ENCODE measurements around the gene GLIS2. TPM values are rescaled to one million over a fixed set of nuclear protein-coding genes. Genes with fewer than 3 reads are reported as not detected.

Gene GLIS2
- 3.3 and 6.6 TPM in 2 replicates for total RNA-seq (ENCODE audit: low replicate concordance)

DNA sequence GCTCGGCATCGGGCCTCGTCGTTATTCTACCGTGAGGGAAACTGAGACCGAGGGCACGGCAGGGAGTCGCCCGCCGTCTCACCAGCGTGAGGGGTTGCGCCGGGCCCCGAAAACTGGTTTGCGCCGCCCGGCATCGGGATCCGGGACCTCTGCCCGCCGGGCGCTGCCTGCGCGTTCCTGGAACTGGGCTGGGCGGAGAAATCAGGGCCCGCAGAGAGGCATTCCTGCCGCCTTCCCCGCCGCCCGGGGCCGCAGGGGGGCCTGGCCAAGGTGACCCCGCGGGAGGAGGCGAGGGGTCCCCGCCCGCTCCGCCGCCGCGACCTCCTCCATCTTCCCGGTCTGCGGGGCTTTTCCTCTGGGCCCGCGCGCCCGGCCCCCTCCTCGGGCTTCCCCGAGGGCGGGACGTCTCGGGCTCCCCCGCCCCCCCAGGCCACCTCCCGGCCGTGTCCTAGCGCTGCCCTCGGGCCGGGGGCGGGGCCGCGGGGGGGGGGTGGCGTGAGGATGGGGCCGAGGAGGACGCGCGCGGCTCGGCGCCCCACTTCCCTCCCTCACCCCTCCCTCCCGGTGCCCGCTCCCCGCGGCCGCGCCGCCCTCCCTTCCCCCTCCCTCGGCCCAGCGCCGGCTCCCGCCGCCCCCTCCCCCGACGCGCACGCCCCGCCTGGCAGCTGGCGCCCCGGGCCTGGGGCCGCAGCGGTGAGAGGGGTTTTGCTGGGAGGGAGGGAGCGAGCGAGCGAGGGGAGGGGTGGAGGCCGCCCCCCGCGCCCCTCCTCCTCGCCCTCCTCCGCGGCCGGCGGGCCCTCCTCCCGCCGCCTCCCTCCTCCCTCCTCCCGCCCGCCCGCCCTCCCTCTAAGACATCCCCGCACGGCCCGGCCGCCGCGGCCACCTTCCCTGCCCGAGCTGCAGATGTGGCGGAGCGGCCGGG is at the start of gene GLIS2:
TSS of gene GLIS2 (plus strand) at position 882 of the 922 bp plus-strand sequence. CDS start 16,214 bp downstream, outside the sequence.
- H3K4me3 ChIP-seq (ENCODE audit: low read depth, low read length) = peak within 1 kb of the TSS; percentile 86
- peak; percentile 77 for DNase-seq (ENCODE audit: low read depth)
- TF ChIP-seq, protein P1, sequence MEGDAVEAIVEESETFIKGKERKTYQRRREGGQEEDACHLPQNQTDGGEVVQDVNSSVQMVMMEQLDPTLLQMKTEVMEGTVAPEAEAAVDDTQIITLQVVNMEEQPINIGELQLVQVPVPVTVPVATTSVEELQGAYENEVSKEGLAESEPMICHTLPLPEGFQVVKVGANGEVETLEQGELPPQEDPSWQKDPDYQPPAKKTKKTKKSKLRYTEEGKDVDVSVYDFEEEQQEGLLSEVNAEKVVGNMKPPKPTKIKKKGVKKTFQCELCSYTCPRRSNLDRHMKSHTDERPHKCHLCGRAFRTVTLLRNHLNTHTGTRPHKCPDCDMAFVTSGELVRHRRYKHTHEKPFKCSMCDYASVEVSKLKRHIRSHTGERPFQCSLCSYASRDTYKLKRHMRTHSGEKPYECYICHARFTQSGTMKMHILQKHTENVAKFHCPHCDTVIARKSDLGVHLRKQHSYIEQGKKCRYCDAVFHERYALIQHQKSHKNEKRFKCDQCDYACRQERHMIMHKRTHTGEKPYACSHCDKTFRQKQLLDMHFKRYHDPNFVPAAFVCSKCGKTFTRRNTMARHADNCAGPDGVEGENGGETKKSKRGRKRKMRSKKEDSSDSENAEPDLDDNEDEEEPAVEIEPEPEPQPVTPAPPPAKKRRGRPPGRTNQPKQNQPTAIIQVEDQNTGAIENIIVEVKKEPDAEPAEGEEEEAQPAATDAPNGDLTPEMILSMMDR (IDR thresholded peaks at IDR 0.05; ENCODE audit: insufficient read depth, low read length) = no peak

DNA sequence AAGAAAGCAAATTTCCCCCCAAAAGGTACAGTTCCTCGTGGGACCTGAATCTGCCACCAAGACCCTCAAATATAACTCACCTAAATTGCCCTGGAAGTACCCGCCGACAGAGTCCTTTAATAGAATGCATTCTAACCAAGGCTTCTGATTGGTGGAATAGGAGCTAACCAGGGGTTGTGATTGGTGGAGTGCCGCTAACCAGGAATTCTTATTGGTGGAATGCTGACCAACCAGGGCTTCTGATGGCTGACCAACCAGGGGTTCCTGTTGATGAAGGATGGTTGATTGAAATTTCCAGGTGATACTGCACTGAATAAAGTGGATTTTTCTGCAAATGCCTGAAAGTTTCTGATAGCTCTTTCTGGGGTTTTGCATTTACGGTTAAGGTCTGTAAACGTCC is 49.5 kb upstream of the GLIS2 start:
- TF ChIP-seq, protein P1 (IDR thresholded peaks at IDR 0.05; ENCODE audit: insufficient read depth, low read length) = no peak
- no peak for DNase-seq (ENCODE audit: low read depth)
- H3K4me3 ChIP-seq (ENCODE audit: low read depth, low read length) = no peak overlapping the region

DNA sequence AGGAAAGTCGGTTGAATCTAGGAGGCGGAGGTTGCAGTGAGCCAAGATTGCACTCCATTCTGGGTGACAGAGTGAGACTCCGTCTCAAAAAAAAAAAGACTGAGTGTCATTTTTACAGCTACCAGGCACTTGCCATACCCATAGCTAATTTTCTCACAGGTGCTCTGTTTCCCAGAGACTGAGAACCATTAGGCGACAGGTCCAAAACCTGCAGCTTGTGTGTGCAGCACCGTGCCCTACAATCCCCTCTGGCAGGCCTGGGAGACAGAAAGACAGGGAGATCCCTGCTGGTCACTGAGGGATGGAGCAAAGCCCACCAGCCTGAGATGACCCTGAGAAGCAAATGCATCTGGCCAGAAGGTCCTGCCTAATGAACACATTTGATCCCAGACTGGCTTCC is 45.8 kb upstream of the GLIS2 start:
- H3K4me3 ChIP-seq (ENCODE audit: low read depth, low read length) = no peak overlapping the region
- TF ChIP-seq, protein P1 (IDR thresholded peaks at IDR 0.05; ENCODE audit: insufficient read depth, low read length) = no peak
- no peak for DNase-seq (ENCODE audit: low read depth)

DNA sequence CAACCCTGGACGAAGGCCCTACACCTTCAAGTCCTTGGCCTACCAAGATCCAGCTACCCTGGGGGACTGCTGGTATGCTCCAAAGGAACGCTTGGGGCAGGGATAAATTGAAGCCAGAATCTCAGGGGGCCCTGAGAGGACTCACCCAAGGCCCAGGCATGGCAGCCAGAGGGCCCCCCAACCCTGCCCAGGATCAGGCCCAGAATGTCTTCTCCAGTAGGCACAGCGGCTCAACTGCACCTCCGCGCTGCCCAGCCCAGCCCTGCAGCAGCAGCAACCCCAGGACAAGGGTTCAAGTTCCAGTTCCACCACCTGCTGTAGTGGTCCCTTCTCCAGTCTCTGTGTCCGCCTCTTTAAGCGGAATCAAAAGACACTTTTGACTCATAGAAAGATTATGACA is 45.3 kb upstream of the GLIS2 start:
- TF ChIP-seq, protein P1 (IDR thresholded peaks at IDR 0.05; ENCODE audit: insufficient read depth, low read length) = no peak
- H3K4me3 ChIP-seq (ENCODE audit: low read depth, low read length) = peak overlapping the region; percentile 94
- no peak for DNase-seq (ENCODE audit: low read depth)

DNA sequence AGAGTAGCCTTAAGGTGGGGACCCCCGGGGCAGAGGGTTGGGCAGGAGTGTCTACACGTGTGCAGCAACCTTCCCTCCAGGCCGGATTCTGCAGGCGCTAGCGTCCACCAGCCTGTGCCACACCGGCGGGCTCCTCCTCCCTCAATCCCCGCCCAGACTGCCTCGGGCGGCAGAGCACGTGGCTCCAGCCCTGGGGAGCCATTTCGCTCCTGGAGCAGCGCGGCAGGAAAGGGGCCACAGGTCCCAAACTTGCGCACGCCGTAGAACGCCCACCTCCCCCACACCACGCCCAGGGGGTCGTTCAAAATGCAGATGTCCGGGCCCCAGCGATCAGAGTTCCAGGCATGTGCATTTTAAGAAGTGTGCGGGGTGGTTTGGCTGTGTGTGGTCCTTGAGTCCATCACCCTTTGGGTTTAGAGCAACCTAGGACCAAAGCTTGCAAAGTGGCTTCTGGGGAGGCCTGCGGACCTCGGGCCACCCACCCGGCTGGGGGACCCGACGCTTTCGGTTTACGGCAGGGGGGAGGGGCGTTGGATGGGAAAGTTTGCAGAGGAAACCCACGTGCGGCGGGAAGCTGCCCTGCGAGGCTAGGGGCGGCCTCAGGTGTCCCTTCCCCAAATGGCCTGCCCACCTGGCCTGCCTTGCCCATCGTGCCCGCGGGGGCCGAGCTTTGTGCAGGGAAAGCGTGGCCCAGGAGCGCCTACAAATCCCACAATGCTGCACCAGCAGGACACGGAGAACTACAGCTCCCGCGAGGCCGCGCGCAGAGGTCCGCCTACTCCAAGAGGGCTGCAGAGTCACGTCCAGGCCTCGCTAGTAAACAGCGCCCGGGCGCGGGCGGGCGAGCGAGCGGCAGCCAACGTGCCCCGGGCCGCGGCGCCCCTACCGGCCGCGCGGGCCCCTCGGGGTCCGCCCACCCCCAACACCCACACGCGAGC is 44.4 kb upstream of the GLIS2 start:
- TF ChIP-seq, protein P1 (IDR thresholded peaks at IDR 0.05; ENCODE audit: insufficient read depth, low read length) = no peak
- DNase-seq (ENCODE audit: low read depth) = peak; percentile 88

DNA sequence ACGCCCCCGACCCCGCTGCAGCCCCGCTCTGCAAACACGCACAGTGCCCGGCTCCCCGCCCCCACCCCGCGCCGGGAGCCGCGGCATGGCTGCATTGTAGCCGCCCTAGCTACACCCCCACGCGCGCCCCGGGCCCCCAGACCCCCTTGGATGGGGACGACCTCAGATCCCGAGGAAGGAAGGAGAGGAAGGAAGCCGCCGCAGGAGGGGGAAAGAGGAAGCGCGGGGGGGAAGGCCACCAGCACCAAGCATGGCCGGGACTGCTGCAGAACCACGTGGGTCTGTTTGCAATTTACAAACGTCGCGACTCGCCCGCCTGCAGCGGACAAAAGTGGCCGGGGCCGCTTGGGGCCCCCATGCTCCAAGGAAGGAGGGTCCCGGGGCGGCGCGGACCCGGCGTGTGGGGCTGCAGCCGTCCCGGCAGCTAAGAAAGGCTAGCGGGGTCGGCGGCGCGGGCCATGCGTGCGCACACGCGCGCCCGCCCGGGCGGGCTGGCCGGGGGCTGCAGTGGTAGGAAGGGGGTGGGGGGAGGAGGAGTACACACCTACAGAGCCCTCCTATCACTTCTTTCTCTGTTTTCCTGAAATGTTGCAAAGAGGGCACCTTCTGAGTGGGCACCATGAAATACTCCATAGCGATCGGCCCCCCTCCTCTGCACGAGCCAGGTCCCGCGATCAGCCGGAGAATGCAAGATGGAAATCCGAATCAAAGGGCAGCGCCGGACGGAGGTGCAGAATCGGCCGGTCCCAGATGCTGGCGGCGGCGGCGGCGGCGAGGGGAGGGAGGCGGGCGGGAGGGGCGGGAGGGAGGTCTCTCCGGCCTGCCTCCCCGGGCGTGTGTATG is 43.5 kb upstream of the GLIS2 start:
- no peak for DNase-seq (ENCODE audit: low read depth)
- peak overlapping the region; percentile 94 for H3K4me3 ChIP-seq (ENCODE audit: low read depth, low read length)
- TF ChIP-seq, protein P1 (IDR thresholded peaks at IDR 0.05; ENCODE audit: insufficient read depth, low read length) = no peak

More for the DNA sequence above, 44.4 kb upstream of the GLIS2 start:
- H3K4me3 ChIP-seq (ENCODE audit: low read depth, low read length) = peak overlapping the region; percentile 94

All from fibroblast of the aortic adventitia (primary cell).